Liver (tissue), 9 donors: Measurements from ENCODE around the gene PAXIP1. TPM values are rescaled to one million over a fixed set of nuclear protein-coding genes. Genes with fewer than 3 reads are reported as not detected.

Experiments used
- DNase-seq: peaks from one replicate; pipeline ENCODE4 v3.0.0-alpha.2; 2017; ENCODE audit warnings: low spot score
- H3K27ac ChIP-seq, 2 donors: one replicate each; pipeline ENCODE4 v1.7.0; 2013; ENCODE audit warnings: inconsistent platforms in 2 of 2, low read length in 2 of 2, control low read depth in 1 of 2, low read depth in 1 of 2, mild to moderate bottlenecking in 1 of 2
- H3K27me3 ChIP-seq, 4 donors: one replicate each; pipeline versions ENCODE4 v1.6.1 to v1.7.0; 2013; ENCODE audit warnings: low read length in 3 of 4, inconsistent platforms in 1 of 4, mild to moderate bottlenecking in 1 of 4, moderate library complexity in 1 of 4; ENCODE audit not compliant: control insufficient read depth in 4 of 4, insufficient read depth in 4 of 4
- H3K36me3 ChIP-seq, 4 donors: one replicate each; pipeline versions ENCODE4 v1.6.1 to v1.7.0; 2013; ENCODE audit warnings: low read length in 3 of 4, mild to moderate bottlenecking in 3 of 4, low read depth in 1 of 4, moderate library complexity in 1 of 4; ENCODE audit not compliant: control insufficient read depth in 4 of 4, insufficient read depth in 3 of 4
- H3K4me1 ChIP-seq, 4 donors: one replicate each; pipeline versions ENCODE4 v1.6.1 to v1.7.0; 2013; ENCODE audit warnings: low read length in 3 of 4, mild to moderate bottlenecking in 3 of 4, moderate library complexity in 1 of 4; ENCODE audit not compliant: control insufficient read depth in 4 of 4, insufficient read depth in 4 of 4
- H3K4me3 ChIP-seq, 3 donors: one replicate each; pipeline versions ENCODE4 v1.6.1 to v1.7.0; 2013; ENCODE audit warnings: low read length in 3 of 3, control low read depth in 1 of 3, low read depth in 1 of 3, mild to moderate bottlenecking in 1 of 3
- H3K9ac ChIP-seq, 2 donors: one replicate each; pipeline ENCODE4 v1.7.0; 2013; ENCODE audit warnings: low read length in 2 of 2, mild to moderate bottlenecking in 2 of 2, moderate library complexity in 2 of 2, control low read depth in 1 of 2, low read depth in 1 of 2
- H3K9me3 ChIP-seq, 4 donors: one replicate each; pipeline versions ENCODE4 v1.6.1 to v1.7.0; 2013; ENCODE audit warnings: low read length in 3 of 4; ENCODE audit not compliant: control insufficient read depth in 4 of 4
- EGR1 ChIP-seq, 2 donors: IDR thresholded peaks; 2 replicates each; pipeline ENCODE4 v1.6.1; 2016 to 2018; ENCODE audit warnings: antibody characterized with exemption in 2 of 2, low read depth in 2 of 2
- FOXA1 ChIP-seq: IDR thresholded peaks from 2 replicates; pipeline ENCODE4 v1.6.1; 2016; ENCODE audit warnings: antibody characterized with exemption
- FOXA2 ChIP-seq: IDR thresholded peaks from 2 replicates; pipeline ENCODE4 v1.6.1; 2016; ENCODE audit warnings: antibody characterized with exemption
- GABPA ChIP-seq, 2 donors: IDR thresholded peaks in 1 of 2; conservative IDR thresholded peaks in 1 of 2; 2 replicates each; pipeline ENCODE4 v1.6.1; 2016; ENCODE audit warnings: antibody characterized with exemption in 2 of 2, mild to moderate bottlenecking in 1 of 2, moderate library complexity in 1 of 2
- HNF4A ChIP-seq, 2 donors: conservative IDR thresholded peaks; 2 replicates each; pipeline ENCODE4 v1.6.1; 2016; ENCODE audit warnings: antibody characterized with exemption in 2 of 2, mild to moderate bottlenecking in 2 of 2
- HNF4G ChIP-seq: IDR thresholded peaks from 2 replicates; pipeline ENCODE4 v1.6.1; 2016; ENCODE audit warnings: antibody characterized with exemption
- JUND ChIP-seq, 2 donors: IDR thresholded peaks; 2 replicates each; pipeline ENCODE4 v1.6.1; 2016; ENCODE audit warnings: antibody characterized with exemption in 2 of 2
- NR2F2 ChIP-seq: IDR thresholded peaks from 2 replicates; pipeline ENCODE4 v1.6.1; 2016; ENCODE audit warnings: antibody characterized with exemption
- RAD21 ChIP-seq, 2 donors: IDR thresholded peaks; 2 replicates each; pipeline ENCODE4 v1.6.1; 2016; ENCODE audit warnings: antibody characterized with exemption in 2 of 2, mild to moderate bottlenecking in 2 of 2
- RXRA ChIP-seq, 2 donors: IDR thresholded peaks; 2 replicates each; pipeline ENCODE4 v1.6.1; 2017 to 2018; ENCODE audit warnings: antibody characterized with exemption in 2 of 2, mild to moderate bottlenecking in 1 of 2
- SP1 ChIP-seq: IDR thresholded peaks from 2 replicates; pipeline ENCODE4 v1.6.1; 2018; ENCODE audit warnings: antibody characterized with exemption, mild to moderate bottlenecking
- TAF1 ChIP-seq: conservative IDR thresholded peaks from 2 replicates; pipeline ENCODE4 v1.6.1; 2016; ENCODE audit warnings: antibody characterized with exemption, mild to moderate bottlenecking
- YY1 ChIP-seq: IDR thresholded peaks from 2 replicates; pipeline ENCODE4 v1.6.1; 2016; ENCODE audit warnings: antibody characterized with exemption, mild to moderate bottlenecking
- WGBS: extraction: QIAGEN DNeasy Blood & Tissue Kit; methylation state at CpG from one replicate; pipeline ENCODE4 v1.1.7; 2013; 5-methylcytosine and 5-hydroxymethylcytosine counted together
- polyA plus RNA-seq, 2 donors: library from polyadenylated mRNA; stranded (reverse) in 1 of 2; unstranded in 1 of 2; fragments of 200-250 nt in 1 of 2; fragments of >200 nt in 1 of 2; fragmentation: Nextera tagmentation in 1 of 2; extraction: Ambion mirVana in 1 of 2; gene quantifications; one replicate each; pipeline versions ENCODE4 v1.2.1 to v1.2.3, GENCODE V29; 2013 to 2015
- total RNA-seq, 2 donors: library from RNA; depleted of rRNA; stranded (reverse); fragments of >200 nt; gene quantifications; one replicate each; pipeline ENCODE4 v1.2.3, GENCODE V29; 2014
- TF ChIP-seq, protein P1 (sequence below): IDR thresholded peaks from 2 replicates; pipeline ENCODE4 v1.6.1; 2016; ENCODE audit warnings: antibody characterized with exemption
- TF ChIP-seq, protein P2 (sequence below): fragments of 150-350 bp; IDR thresholded peaks from 2 replicates; pipeline ENCODE4 v1.5.1; 2017; ENCODE audit warnings: improper control_type of control experiment, low read depth, low read length; ENCODE audit not compliant: missing input control
- TF ChIP-seq, protein P3 (sequence below): IDR thresholded peaks from 2 replicates; pipeline ENCODE4 v1.6.1; 2016; ENCODE audit warnings: antibody characterized with exemption, mild to moderate bottlenecking
- TF ChIP-seq, protein P4 (sequence below): IDR thresholded peaks from 2 replicates; pipeline ENCODE4 v1.6.1; 2016; ENCODE audit warnings: antibody characterized with exemption
- TF ChIP-seq, protein P5 (sequence below): IDR thresholded peaks from 2 replicates; pipeline ENCODE4 v1.6.1; 2016; ENCODE audit warnings: antibody characterized with exemption
- donor health status: healthy.
- donor health status: healthy.
- donor health status: healthy.
- donor health status: healthy.
- donor health status: healthy.

PAXIP1 gene
- total and polyA plus RNA-seq, 4 donors: 2.0 to 10.1 (median 5.8) TPM

DNA sequence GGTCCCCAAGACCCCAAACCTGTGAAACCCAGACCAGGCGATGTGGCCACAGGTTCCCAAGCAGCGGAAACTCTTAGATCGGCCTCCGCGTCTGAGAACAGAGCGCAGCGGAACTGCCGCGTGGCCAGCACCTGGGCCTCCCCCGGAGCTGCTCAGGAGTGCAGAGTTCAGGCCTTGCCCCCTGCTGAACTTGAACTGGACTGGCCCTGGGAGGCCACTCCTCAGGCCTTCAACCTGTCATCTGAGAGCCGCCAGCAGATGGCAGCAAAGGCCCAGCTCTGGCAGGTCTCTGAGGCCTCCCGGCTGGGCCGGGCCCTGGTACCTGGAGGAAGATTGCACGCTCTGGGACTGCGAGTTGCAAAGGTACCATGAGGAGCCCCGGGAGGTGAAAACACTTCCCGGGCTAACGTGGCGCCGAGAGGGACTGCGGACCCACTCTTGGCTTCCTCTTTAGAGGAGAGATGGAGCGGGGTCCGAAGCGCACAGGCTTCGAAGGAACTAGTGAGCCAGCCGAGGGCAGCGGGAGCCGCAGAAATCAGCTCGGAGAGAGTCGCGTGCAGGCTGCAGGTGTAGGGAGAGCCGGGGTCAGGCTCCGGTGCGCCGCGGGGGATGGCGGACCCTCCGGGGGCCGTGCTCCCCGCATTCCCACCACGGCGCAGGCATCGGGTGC is 89.2 kb downstream of the PAXIP1 start:
- TF ChIP-seq, protein P1, sequence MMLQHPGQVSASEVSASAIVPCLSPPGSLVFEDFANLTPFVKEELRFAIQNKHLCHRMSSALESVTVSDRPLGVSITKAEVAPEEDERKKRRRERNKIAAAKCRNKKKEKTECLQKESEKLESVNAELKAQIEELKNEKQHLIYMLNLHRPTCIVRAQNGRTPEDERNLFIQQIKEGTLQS: no peak
- TF ChIP-seq TAF1 (no peak), RXRA (IDR thresholded peaks at IDR 0.05) (peak; percentile 89 to 98), JUND (IDR thresholded peaks at IDR 0.05) (no peak), FOXA2 (no peak), HNF4A (conservative IDR thresholded peaks at IDR 0.05) (peak; percentile 65 to 87), RAD21 (IDR thresholded peaks at IDR 0.05) (peak; percentile 93 to 96), EGR1 (IDR thresholded peaks at IDR 0.05; ENCODE audit: low read depth in 2 of 2) (no peak), GABPA (IDR thresholded peaks at IDR 0.05 in 1 of 2, conservative IDR thresholded peaks at IDR 0.05 in 1 of 2) (no peak), YY1 (no peak), NR2F2 (peak; percentile 65), HNF4G (peak; percentile 65), FOXA1 (no peak), SP1 (peak; percentile 54)
- TF ChIP-seq, protein P2, sequence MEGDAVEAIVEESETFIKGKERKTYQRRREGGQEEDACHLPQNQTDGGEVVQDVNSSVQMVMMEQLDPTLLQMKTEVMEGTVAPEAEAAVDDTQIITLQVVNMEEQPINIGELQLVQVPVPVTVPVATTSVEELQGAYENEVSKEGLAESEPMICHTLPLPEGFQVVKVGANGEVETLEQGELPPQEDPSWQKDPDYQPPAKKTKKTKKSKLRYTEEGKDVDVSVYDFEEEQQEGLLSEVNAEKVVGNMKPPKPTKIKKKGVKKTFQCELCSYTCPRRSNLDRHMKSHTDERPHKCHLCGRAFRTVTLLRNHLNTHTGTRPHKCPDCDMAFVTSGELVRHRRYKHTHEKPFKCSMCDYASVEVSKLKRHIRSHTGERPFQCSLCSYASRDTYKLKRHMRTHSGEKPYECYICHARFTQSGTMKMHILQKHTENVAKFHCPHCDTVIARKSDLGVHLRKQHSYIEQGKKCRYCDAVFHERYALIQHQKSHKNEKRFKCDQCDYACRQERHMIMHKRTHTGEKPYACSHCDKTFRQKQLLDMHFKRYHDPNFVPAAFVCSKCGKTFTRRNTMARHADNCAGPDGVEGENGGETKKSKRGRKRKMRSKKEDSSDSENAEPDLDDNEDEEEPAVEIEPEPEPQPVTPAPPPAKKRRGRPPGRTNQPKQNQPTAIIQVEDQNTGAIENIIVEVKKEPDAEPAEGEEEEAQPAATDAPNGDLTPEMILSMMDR: peak; percentile 79
- TF ChIP-seq, protein P3, sequence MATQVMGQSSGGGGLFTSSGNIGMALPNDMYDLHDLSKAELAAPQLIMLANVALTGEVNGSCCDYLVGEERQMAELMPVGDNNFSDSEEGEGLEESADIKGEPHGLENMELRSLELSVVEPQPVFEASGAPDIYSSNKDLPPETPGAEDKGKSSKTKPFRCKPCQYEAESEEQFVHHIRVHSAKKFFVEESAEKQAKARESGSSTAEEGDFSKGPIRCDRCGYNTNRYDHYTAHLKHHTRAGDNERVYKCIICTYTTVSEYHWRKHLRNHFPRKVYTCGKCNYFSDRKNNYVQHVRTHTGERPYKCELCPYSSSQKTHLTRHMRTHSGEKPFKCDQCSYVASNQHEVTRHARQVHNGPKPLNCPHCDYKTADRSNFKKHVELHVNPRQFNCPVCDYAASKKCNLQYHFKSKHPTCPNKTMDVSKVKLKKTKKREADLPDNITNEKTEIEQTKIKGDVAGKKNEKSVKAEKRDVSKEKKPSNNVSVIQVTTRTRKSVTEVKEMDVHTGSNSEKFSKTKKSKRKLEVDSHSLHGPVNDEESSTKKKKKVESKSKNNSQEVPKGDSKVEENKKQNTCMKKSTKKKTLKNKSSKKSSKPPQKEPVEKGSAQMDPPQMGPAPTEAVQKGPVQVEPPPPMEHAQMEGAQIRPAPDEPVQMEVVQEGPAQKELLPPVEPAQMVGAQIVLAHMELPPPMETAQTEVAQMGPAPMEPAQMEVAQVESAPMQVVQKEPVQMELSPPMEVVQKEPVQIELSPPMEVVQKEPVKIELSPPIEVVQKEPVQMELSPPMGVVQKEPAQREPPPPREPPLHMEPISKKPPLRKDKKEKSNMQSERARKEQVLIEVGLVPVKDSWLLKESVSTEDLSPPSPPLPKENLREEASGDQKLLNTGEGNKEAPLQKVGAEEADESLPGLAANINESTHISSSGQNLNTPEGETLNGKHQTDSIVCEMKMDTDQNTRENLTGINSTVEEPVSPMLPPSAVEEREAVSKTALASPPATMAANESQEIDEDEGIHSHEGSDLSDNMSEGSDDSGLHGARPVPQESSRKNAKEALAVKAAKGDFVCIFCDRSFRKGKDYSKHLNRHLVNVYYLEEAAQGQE: peak; percentile 20
- TF ChIP-seq, protein P4, sequence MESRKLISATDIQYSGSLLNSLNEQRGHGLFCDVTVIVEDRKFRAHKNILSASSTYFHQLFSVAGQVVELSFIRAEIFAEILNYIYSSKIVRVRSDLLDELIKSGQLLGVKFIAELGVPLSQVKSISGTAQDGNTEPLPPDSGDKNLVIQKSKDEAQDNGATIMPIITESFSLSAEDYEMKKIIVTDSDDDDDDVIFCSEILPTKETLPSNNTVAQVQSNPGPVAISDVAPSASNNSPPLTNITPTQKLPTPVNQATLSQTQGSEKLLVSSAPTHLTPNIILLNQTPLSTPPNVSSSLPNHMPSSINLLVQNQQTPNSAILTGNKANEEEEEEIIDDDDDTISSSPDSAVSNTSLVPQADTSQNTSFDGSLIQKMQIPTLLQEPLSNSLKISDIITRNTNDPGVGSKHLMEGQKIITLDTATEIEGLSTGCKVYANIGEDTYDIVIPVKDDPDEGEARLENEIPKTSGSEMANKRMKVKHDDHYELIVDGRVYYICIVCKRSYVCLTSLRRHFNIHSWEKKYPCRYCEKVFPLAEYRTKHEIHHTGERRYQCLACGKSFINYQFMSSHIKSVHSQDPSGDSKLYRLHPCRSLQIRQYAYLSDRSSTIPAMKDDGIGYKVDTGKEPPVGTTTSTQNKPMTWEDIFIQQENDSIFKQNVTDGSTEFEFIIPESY: no peak
- TF ChIP-seq, protein P5, sequence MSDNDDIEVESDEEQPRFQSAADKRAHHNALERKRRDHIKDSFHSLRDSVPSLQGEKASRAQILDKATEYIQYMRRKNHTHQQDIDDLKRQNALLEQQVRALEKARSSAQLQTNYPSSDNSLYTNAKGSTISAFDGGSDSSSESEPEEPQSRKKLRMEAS: no peak
- peaks cover 1 to 8% (median 5%) of the 10 kb centered on the region in 4 donors for H3K4me1 ChIP-seq
- H3K27me3 ChIP-seq: no peaks in the 10 kb centered on the region
- 13% methylated on average over 43 of the region's 43 CpGs for WGBS
- peak overlapping the region in 1 of 3 donors; percentile 12 for H3K4me3 ChIP-seq
- H3K9ac ChIP-seq: peak overlapping the region in 1 of 2 donors; percentile 28
- no peaks in the 10 kb centered on the region for H3K36me3 ChIP-seq
- H3K9me3 ChIP-seq: peaks cover 0 to 4% (median 1%) of the 10 kb centered on the region in 4 donors
- H3K27ac ChIP-seq: no peak overlapping the region
- peak; percentile 91 for DNase-seq
